ENCODE measurements around the gene PTRH1. TPM values are rescaled to one million over a fixed set of nuclear protein-coding genes. Genes with fewer than 3 reads are reported as not detected.

PTRH1 gene
- total and polyA plus RNA-seq, 2 of the 13 experiments (the other 11 are each of a cell fraction or from before 2014, with no cell fraction given) = 4.0 to 10.4 TPM

DNA sequence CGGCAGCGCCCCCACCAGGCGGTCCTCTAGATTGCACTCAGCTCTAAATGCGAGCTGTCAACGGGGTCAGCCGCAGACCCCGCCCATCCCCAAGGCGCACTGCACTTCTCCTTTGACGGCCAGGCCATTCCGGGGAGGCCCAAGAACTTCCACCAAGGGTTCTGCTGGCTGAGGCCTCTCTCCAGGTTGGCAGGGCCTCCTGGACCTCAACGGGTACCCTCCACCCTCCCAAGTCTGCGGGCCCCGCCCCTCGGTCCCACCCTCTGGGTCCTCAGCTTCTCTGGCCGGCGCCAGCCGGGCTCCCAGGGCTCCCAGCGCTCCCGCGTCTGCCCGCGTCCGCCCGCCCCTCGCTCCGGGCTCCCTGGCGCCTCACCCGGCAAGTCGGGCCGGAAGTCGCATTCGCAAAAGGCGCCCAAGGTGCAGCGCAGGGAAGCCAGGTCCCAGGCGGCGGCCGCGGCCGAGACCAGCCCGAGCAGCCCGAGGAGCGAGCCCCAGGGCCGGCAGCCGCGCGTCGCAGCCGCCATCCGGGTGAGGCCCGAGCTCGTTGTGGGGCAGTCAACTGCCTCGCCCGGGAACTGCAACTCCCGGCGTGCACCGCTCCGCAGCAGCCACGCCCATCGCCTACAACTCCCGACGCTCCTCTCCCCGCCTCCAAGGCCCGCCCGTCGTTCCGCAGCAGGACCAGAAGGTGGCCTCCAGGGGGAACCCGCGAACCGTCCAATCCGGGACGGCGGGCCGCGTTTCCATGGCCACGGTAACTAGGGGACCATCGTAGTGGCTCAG lies 19.5 kb upstream of the PTRH1 start, which contains the start of gene TOR2A (continued):
- TF ChIP-seq, protein P1, sequence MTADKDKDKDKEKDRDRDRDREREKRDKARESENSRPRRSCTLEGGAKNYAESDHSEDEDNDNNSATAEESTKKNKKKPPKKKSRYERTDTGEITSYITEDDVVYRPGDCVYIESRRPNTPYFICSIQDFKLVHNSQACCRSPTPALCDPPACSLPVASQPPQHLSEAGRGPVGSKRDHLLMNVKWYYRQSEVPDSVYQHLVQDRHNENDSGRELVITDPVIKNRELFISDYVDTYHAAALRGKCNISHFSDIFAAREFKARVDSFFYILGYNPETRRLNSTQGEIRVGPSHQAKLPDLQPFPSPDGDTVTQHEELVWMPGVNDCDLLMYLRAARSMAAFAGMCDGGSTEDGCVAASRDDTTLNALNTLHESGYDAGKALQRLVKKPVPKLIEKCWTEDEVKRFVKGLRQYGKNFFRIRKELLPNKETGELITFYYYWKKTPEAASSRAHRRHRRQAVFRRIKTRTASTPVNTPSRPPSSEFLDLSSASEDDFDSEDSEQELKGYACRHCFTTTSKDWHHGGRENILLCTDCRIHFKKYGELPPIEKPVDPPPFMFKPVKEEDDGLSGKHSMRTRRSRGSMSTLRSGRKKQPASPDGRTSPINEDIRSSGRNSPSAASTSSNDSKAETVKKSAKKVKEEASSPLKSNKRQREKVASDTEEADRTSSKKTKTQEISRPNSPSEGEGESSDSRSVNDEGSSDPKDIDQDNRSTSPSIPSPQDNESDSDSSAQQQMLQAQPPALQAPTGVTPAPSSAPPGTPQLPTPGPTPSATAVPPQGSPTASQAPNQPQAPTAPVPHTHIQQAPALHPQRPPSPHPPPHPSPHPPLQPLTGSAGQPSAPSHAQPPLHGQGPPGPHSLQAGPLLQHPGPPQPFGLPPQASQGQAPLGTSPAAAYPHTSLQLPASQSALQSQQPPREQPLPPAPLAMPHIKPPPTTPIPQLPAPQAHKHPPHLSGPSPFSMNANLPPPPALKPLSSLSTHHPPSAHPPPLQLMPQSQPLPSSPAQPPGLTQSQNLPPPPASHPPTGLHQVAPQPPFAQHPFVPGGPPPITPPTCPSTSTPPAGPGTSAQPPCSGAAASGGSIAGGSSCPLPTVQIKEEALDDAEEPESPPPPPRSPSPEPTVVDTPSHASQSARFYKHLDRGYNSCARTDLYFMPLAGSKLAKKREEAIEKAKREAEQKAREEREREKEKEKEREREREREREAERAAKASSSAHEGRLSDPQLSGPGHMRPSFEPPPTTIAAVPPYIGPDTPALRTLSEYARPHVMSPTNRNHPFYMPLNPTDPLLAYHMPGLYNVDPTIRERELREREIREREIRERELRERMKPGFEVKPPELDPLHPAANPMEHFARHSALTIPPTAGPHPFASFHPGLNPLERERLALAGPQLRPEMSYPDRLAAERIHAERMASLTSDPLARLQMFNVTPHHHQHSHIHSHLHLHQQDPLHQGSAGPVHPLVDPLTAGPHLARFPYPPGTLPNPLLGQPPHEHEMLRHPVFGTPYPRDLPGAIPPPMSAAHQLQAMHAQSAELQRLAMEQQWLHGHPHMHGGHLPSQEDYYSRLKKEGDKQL (CRISPR knock-in tag; IDR thresholded peaks at IDR 0.05; ENCODE audit: low read depth) = no peak
- TF ChIP-seq YEATS2 (CRISPR knock-in tag; IDR thresholded peaks at IDR 0.05; ENCODE audit: borderline replicate concordance) = peak; percentile 51; the same call in 1 of the 2 replicates
- TF ChIP-seq ZNF556 (CRISPR knock-in tag; IDR thresholded peaks at IDR 0.05; ENCODE audit: borderline replicate concordance) = peak; percentile 61
- no peak for TF ChIP-seq ZNF790 (CRISPR knock-in tag; IDR thresholded peaks at IDR 0.05; ENCODE audit: borderline replicate concordance)
- no peak for TF ChIP-seq ZNF468 (CRISPR knock-in tag; IDR thresholded peaks at IDR 0.05)
- TF ChIP-seq SMARCC2 (IDR thresholded peaks at IDR 0.05) = no peak
- no peak for TF ChIP-seq SP1 (IDR thresholded peaks at IDR 0.05)
- TF ChIP-seq SP1 (CRISPR knock-in tag; IDR thresholded peaks at IDR 0.05) = peak; percentile 99
- TF ChIP-seq ATF3 (CRISPR knock-in tag; IDR thresholded peaks at IDR 0.05) = no peak
- peak; percentile 37; the same call in 1 of the 2 replicates for TF ChIP-seq ZNF350 (CRISPR knock-in tag; IDR thresholded peaks at IDR 0.05; ENCODE audit: borderline replicate concordance, low read depth)
- TF ChIP-seq, protein P2, sequence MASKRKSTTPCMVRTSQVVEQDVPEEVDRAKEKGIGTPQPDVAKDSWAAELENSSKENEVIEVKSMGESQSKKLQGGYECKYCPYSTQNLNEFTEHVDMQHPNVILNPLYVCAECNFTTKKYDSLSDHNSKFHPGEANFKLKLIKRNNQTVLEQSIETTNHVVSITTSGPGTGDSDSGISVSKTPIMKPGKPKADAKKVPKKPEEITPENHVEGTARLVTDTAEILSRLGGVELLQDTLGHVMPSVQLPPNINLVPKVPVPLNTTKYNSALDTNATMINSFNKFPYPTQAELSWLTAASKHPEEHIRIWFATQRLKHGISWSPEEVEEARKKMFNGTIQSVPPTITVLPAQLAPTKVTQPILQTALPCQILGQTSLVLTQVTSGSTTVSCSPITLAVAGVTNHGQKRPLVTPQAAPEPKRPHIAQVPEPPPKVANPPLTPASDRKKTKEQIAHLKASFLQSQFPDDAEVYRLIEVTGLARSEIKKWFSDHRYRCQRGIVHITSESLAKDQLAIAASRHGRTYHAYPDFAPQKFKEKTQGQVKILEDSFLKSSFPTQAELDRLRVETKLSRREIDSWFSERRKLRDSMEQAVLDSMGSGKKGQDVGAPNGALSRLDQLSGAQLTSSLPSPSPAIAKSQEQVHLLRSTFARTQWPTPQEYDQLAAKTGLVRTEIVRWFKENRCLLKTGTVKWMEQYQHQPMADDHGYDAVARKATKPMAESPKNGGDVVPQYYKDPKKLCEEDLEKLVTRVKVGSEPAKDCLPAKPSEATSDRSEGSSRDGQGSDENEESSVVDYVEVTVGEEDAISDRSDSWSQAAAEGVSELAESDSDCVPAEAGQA (IDR thresholded peaks at IDR 0.05; ENCODE audit: low read depth) = peak; percentile 66
- TF ChIP-seq, protein P2 (CRISPR knock-in tag; IDR thresholded peaks at IDR 0.05; ENCODE audit: borderline replicate concordance) = no peak
- TF ChIP-seq, protein P3, sequence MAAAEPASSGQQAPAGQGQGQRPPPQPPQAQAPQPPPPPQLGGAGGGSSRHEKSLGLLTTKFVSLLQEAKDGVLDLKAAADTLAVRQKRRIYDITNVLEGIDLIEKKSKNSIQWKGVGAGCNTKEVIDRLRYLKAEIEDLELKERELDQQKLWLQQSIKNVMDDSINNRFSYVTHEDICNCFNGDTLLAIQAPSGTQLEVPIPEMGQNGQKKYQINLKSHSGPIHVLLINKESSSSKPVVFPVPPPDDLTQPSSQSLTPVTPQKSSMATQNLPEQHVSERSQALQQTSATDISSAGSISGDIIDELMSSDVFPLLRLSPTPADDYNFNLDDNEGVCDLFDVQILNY (CRISPR knock-in tag; conservative IDR thresholded peaks at IDR 0.05) = no peak; the same call in 1 of the 2 replicates
- TF ChIP-seq EEA1 (CRISPR knock-in tag; IDR thresholded peaks at IDR 0.05; ENCODE audit: borderline replicate concordance) = 0 out of 2 replicates have a peak, but pooled peaks have one; percentile 63
